Endothelial cell of umbilical vein (primary cell): ENCODE results near the gene PPARD. TPM values are rescaled to one million over a fixed set of nuclear protein-coding genes. Genes with fewer than 3 reads are reported as not detected.

Experiments
- BruUV-seq: library from RNA; stranded (reverse); fragments of 400-500 nt; replicated peaks from 2 replicates; lab custom pipeline; 2021; lab: Mats Ljungman, UMichigan
- CTCF ChIA-PET: fragments of 300-600, 350-600 bp; sonication (Branson Sonifier 250); formaldehyde crosslinking; loops from one replicate; lab custom pipeline; 2021; ENCODE audit warnings: antibody characterized with exemption, inconsistent platforms; lab: Charles Lee
- POLR2A ChIA-PET: fragments of 300-600, 350-600 bp; sonication (Branson Sonifier 250); formaldehyde crosslinking; loops from one replicate; lab custom pipeline; 2021; ENCODE audit warnings: antibody characterized with exemption, inconsistent platforms; lab: Charles Lee
- DNase-seq: peaks from one replicate; pipeline ENCODE4 v3.0.0-alpha.2; 2011; ENCODE audit warnings: low read depth, low spot score
- FAIRE-seq: peaks from 2 replicates; lab custom pipeline; 2011; peaks lifted over from hg19 to GRCh38; lab: Jason Lieb, UNC
- H2AFZ ChIP-seq: 2 replicates; pipeline ENCODE4 v1.6.0; 2012; ENCODE audit warnings: low read depth, low read length, control low read depth, inconsistent platforms
- H3K27ac ChIP-seq: 2 replicates; pipeline ENCODE4 v1.5.1; 2011; ENCODE audit warnings: low read depth, mild to moderate bottlenecking, control low read depth, low read length, moderate library complexity; ENCODE audit not compliant: insufficient read depth
- H3K27me3 ChIP-seq, 2 experiments: 2 replicates each; pipeline versions ENCODE4 v1.6.0 to v1.6.1; 2011; ENCODE audit warnings: low read length in 2 of 2, mixed read lengths in 1 of 2; ENCODE audit not compliant: control insufficient read depth in 2 of 2, insufficient read depth in 2 of 2
- H3K36me3 ChIP-seq, 2 experiments: 2 replicates in 1 of 2; 3 replicates in 1 of 2; pipeline ENCODE4 v1.5.1; 2011; ENCODE audit warnings: low read length in 2 of 2, mild to moderate bottlenecking in 1 of 2, moderate library complexity in 1 of 2; ENCODE audit not compliant: control insufficient read depth in 2 of 2, insufficient read depth in 2 of 2; ENCODE audit errors: extremely low read depth in 1 of 2
- H3K4me1 ChIP-seq: 3 replicates; pipeline ENCODE4 v1.5.1; 2011; ENCODE audit warnings: mild to moderate bottlenecking, low read length; ENCODE audit not compliant: control insufficient read depth, insufficient read depth; ENCODE audit errors: extremely low read depth
- H3K4me2 ChIP-seq: 2 replicates; pipeline ENCODE4 v1.6.1; 2011; ENCODE audit warnings: low read length, control low read depth, mixed read lengths; ENCODE audit not compliant: insufficient read depth
- H3K4me3 ChIP-seq, 3 experiments: fragments of 200-600 bp in 1 of 3; sonication (generic), shearing (Covaris generic) in 1 of 3; replicated peaks in 1 of 3; 2 replicates each; pipeline ENCODE4 v1.5.1; 2011 to 2016; ENCODE audit warnings: control low read depth in 3 of 3, low read length in 3 of 3, mild to moderate bottlenecking in 2 of 3, inconsistent platforms in 1 of 3, low read depth in 1 of 3, moderate library complexity in 1 of 3; ENCODE audit not compliant: insufficient read depth in 1 of 3
- H3K79me2 ChIP-seq: 2 replicates; pipeline ENCODE4 v1.6.0; 2012; ENCODE audit warnings: low read length, inconsistent platforms; ENCODE audit not compliant: control insufficient read depth, insufficient read depth
- H3K9ac ChIP-seq: replicated peaks from 2 replicates; pipeline ENCODE3; 2011; ENCODE audit warnings: low read length, control low read depth; ENCODE audit not compliant: insufficient read depth; ENCODE audit errors: extremely low read depth
- H3K9me1 ChIP-seq: replicated peaks from 3 replicates; pipeline ENCODE4 v1.6.0; 2011; ENCODE audit warnings: mild to moderate bottlenecking, low read length; ENCODE audit not compliant: control insufficient read depth, insufficient read depth; ENCODE audit errors: extremely low read depth
- H3K9me3 ChIP-seq: replicated peaks from 2 replicates; pipeline ENCODE4 v1.5.1; 2012; ENCODE audit warnings: low read length, inconsistent platforms; ENCODE audit not compliant: control insufficient read depth, insufficient read depth
- H4K20me1 ChIP-seq: replicated peaks from 2 replicates; pipeline ENCODE3; 2011; ENCODE audit warnings: mild to moderate bottlenecking, low read length; ENCODE audit not compliant: control insufficient read depth, insufficient read depth; ENCODE audit errors: extremely low read depth
- CTCF ChIP-seq, 2 donors: IDR thresholded peaks; 1 replicate in 1 of 2; 2 replicates in 1 of 2; pipeline ENCODE4 v1.5.1; 2011; ENCODE audit warnings: low read length in 2 of 2, mild to moderate bottlenecking in 2 of 2, moderate library complexity in 2 of 2, control low read depth in 1 of 2, inconsistent platforms in 1 of 2, low read depth in 1 of 2; ENCODE audit not compliant: insufficient read depth in 1 of 2; ENCODE audit errors: extremely low read depth in 1 of 2
- EZH2 ChIP-seq: IDR thresholded peaks from 2 replicates; pipeline ENCODE4 v1.6.1; 2012; ENCODE audit warnings: borderline replicate concordance, low read depth, mild to moderate bottlenecking, moderate library complexity, low read length, inconsistent platforms; ENCODE audit not compliant: severe bottlenecking
- FOS ChIP-seq: IDR thresholded peaks from 2 replicates; pipeline ENCODE4 v1.6.1; 2011; ENCODE audit warnings: mild to moderate bottlenecking, low read length, moderate library complexity, borderline replicate concordance; ENCODE audit not compliant: insufficient read depth
- JUN ChIP-seq: IDR thresholded peaks from 2 replicates; pipeline ENCODE4 v1.6.1; 2011; ENCODE audit warnings: borderline replicate concordance, low read depth; ENCODE audit not compliant: insufficient read length, insufficient read depth
- POLR2AphosphoS5 ChIP-seq: IDR thresholded peaks from 2 replicates; pipeline ENCODE4 v1.6.1; 2012; ENCODE audit warnings: low read depth, mild to moderate bottlenecking, control low read depth, low read length, moderate library complexity; ENCODE audit not compliant: insufficient read depth
- dilution Hi-C: fragments of 300-500 bp; cut with MboI; formaldehyde crosslinking; loops from one replicate; pipeline ENCODE4 v1.15.0; 2019; ENCODE audit warnings: low sequenced_read_pairs; ENCODE audit not compliant: extremely low pct_ligation_motif_present
- intact Hi-C: fragments of 100-400 bp; cut with micrococcal nuclease; formaldehyde crosslinking; loops from one replicate; pipeline ENCODE4 v1.10.0; 2022
- polyA plus RNA-seq, 4 experiments: library from polyadenylated mRNA; depleted of rRNA in 3 of 4; stranded (reverse) in 3 of 4; unstranded in 1 of 4; fragments of >200 nt; gene quantifications; 2 replicates each; pipeline versions ENCODE4 v1.2.1 to v1.2.3, GENCODE V29; 2011 to 2012; ENCODE audit warnings: missing spikeins in 1 of 4
- total RNA-seq: library from RNA; stranded (reverse); gene quantifications from 2 replicates; pipeline ENCODE4 v1.2.3, GENCODE V29; 2021

Gene PPARD
- total and polyA plus RNA-seq, 2 donors (not counting 3 experiments of a cell fraction or from before 2014, with no cell fraction given) = 23.4 to 29.2 TPM

GRCh38 chr6:35470663-35471120 is 128.3 kb downstream of the PPARD start:
- peak overlapping the region; percentile 96 for H3K4me2 ChIP-seq
- H3K9me1 ChIP-seq = no peaks in the 10 kb centered on the region
- H3K27me3 ChIP-seq = no peaks in the 10 kb centered on the region
- intact Hi-C loops (no loop called here), dilution Hi-C loops (no loop called here)
- peaks cover 26% of the 10 kb centered on the region for H3K4me1 ChIP-seq
- FAIRE-seq = no peak
- CTCF ChIA-PET = interaction anchor here (1.2 kb wide), 1 partner anchor 11 kb away, joined by 3 read pairs; no protein-coding TSS in a partner anchor
- no TSS peak for BruUV-seq
- DNase-seq = no peak
- H3K79me2 ChIP-seq = peaks cover 33% of the 10 kb centered on the region
- TF ChIP-seq EZH2 (no peak), JUN (no peak), FOS (no peak), POLR2AphosphoS5 (peak; percentile 21), CTCF (IDR thresholded peaks at IDR 0.05; ENCODE audit: extremely low read depth in 1 of 2, insufficient read depth in 1 of 2, low read depth in 1 of 2, low read length in 2 of 2) (no peak)
- H4K20me1 ChIP-seq = peaks cover 12% of the 10 kb centered on the region
- H3K9me3 ChIP-seq = no peaks in the 10 kb centered on the region
- H3K9ac ChIP-seq = no peak overlapping the region
- peak overlapping the region in 1 of 3 experiments; percentile 95 for H3K4me3 ChIP-seq
- POLR2A ChIA-PET = no interaction called here
- no peak overlapping the region for H2AFZ ChIP-seq
- H3K27ac ChIP-seq = no peak overlapping the region
- peaks cover 10 to 13% of the 10 kb centered on the region in 2 experiments for H3K36me3 ChIP-seq
